ENCODE measurements around the gene SPZ1.
A peak's percentile ranks its signal among the peaks of the same experiment; 100 is the strongest.
"Not testable (repeated sequence)": the region's sequence is repeated elsewhere in the genome, so short reads cannot be mapped to it uniquely, and the experiment has no call there.

SPZ1 gene

GRCh38 chr5:80319702-80320101, at the start of gene SPZ1:
SPZ1 (plus strand) TSS chr5:80320002; CDS start chr5:80320216, 214 bp downstream.
- DNase-seq: no peak

GRCh38 chr5:80270543-80270942, 49.3 kb upstream of the SPZ1 start:
- DNase-seq: not testable (repeated sequence)

- peak; percentile 17 to 32 for DNase-seq
Observed at GRCh38 chr5:80275347-80275746, 44.5 kb upstream of the SPZ1 start.

- no peak for DNase-seq
Observed at GRCh38 chr5:80276186-80276585, 43.6 kb upstream of the SPZ1 start.

- no peak for DNase-seq
Observed at GRCh38 chr5:80277191-80277590, 42.6 kb upstream of the SPZ1 start.

- no peak for DNase-seq
Observed at GRCh38 chr5:80282054-80282453, 37.7 kb upstream of the SPZ1 start.

GRCh38 chr5:80283360-80283759, 36.4 kb upstream of the SPZ1 start:
- DNase-seq: no peak

GRCh38 chr5:80284720-80285119, 35.1 kb upstream of the SPZ1 start:
- no peak for DNase-seq

- DNase-seq: no peak
Observed at GRCh38 chr5:80288177-80288576, 31.6 kb upstream of the SPZ1 start.

- no peak for DNase-seq
Observed at GRCh38 chr5:80289320-80289719, 30.5 kb upstream of the SPZ1 start.

- no peak for DNase-seq
Observed at GRCh38 chr5:80291761-80292160, 28.0 kb upstream of the SPZ1 start.

GRCh38 chr5:80296121-80296520, 23.7 kb upstream of the SPZ1 start:
- DNase-seq: no peak

- DNase-seq: no peak
Observed at GRCh38 chr5:80299601-80300000, 20.2 kb upstream of the SPZ1 start.

- DNase-seq: no peak
Observed at GRCh38 chr5:80300125-80300524, 19.7 kb upstream of the SPZ1 start.

GRCh38 chr5:80300796-80301195, 19.0 kb upstream of the SPZ1 start:
- DNase-seq: not testable (repeated sequence)

- DNase-seq: not testable (repeated sequence)
Observed at GRCh38 chr5:80301342-80301741, 18.5 kb upstream of the SPZ1 start.

- no peak for DNase-seq
Observed at GRCh38 chr5:80302636-80303035, 17.2 kb upstream of the SPZ1 start.

- no peak for DNase-seq
Observed at GRCh38 chr5:80308526-80308925, 11.3 kb upstream of the SPZ1 start.

- no peak for DNase-seq
Observed at GRCh38 chr5:80309871-80310665, 9.7 kb upstream of the SPZ1 start.

GRCh38 chr5:80315244-80315643, 4.6 kb upstream of the SPZ1 start:
- no peak for DNase-seq

GRCh38 chr5:80318212-80318611, 1.6 kb upstream of the SPZ1 start:
- no peak for DNase-seq

GRCh38 chr5:80324912-80325311, 5.1 kb downstream of the SPZ1 start:
- no peak for DNase-seq

GRCh38 chr5:80326468-80326867, 6.7 kb downstream of the SPZ1 start:
- no peak for DNase-seq

GRCh38 chr5:80337379-80337778, 17.6 kb downstream of the SPZ1 start:
- DNase-seq: no peak

GRCh38 chr5:80339116-80339515, 19.3 kb downstream of the SPZ1 start:
- no peak for DNase-seq
